ENCODE data around the gene TOGARAM2. TPM values are rescaled to one million over a fixed set of nuclear protein-coding genes. Genes with fewer than 3 reads are reported as not detected.

TOGARAM2 gene
- total RNA-seq, 2 experiments from 2014 or later, result 2.3 to 2.7 TPM

DNA sequence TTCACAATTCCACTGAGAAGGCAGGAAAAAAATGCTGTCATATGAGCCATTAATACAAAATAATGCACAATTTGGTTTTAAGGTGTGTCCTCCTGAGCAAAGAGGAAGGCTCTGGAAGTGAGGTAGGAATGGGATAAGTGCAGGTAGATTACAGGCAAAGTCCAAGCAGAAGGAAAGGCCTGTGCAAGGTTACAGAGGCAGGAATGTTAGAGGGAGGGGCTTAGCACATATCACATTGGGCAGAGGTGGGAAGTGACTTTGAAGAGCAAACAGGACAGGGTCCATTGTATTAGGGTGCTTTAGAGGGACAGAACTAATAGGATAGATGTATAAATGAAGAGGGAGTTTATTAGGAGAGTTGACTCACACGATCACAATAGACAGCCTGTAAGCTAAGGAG is 119.5 kb downstream of the TOGARAM2 start:
- TF ChIP-seq, protein P1, sequence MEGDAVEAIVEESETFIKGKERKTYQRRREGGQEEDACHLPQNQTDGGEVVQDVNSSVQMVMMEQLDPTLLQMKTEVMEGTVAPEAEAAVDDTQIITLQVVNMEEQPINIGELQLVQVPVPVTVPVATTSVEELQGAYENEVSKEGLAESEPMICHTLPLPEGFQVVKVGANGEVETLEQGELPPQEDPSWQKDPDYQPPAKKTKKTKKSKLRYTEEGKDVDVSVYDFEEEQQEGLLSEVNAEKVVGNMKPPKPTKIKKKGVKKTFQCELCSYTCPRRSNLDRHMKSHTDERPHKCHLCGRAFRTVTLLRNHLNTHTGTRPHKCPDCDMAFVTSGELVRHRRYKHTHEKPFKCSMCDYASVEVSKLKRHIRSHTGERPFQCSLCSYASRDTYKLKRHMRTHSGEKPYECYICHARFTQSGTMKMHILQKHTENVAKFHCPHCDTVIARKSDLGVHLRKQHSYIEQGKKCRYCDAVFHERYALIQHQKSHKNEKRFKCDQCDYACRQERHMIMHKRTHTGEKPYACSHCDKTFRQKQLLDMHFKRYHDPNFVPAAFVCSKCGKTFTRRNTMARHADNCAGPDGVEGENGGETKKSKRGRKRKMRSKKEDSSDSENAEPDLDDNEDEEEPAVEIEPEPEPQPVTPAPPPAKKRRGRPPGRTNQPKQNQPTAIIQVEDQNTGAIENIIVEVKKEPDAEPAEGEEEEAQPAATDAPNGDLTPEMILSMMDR (IDR thresholded peaks at IDR 0.05), result no peak
- ATAC-seq (no peak), DNase-seq (no peak)
- Mint-ChIP-seq H3K9me3 (no peaks in the 10 kb centered on the region), H3K27me3 (no peaks in the 10 kb centered on the region), H3K27ac (no peak overlapping the region), H3K4me3 (no peak overlapping the region), H3K36me3 (ENCODE audit: low read depth) (no peaks in the 10 kb centered on the region), H3K4me1 (ENCODE audit: low read depth) (no peaks in the 10 kb centered on the region)
- POLR2A ChIA-PET, result no interaction called here
- CTCF ChIA-PET, result no interaction called here
- intact Hi-C loops (cut with micrococcal nuclease), result no loop called here

Other genes starting within 250 kb of the TOGARAM2 start
- 100 to 1,000 TPM; 206 to 216 TPM for gene PPP1CB, start 229.5 kb upstream of the TOGARAM2 start, total RNA-seq
- gene SPDYA, start 170.5 kb upstream of the TOGARAM2 start, total RNA-seq, result 1 to 10 TPM; 1.3 to 1.4 TPM
- 10 to 100 TPM; 14.5 to 19.3 TPM for gene TRMT61B, start 111.0 kb upstream of the TOGARAM2 start, total RNA-seq
- 100 to 1,000 TPM; 121 to 129 TPM for gene WDR43, start 86.6 kb upstream of the TOGARAM2 start, total RNA-seq
- not detected for gene PCARE, start 93.2 kb downstream of the TOGARAM2 start, total RNA-seq
- gene CLIP4, start 134.1 kb downstream of the TOGARAM2 start, total RNA-seq, result 10 to 100 TPM; 25.3 to 28.3 TPM

Measured in activated CD8-positive, alpha-beta T cell treated with anti-CD3 and anti-CD28 coated beads for 36 hours (primary cell).